RPMI7951 (cell line): ENCODE results near the gene STIM1. TPM values are rescaled to one million over a fixed set of nuclear protein-coding genes. Genes with fewer than 3 reads are reported as not detected.

ENCODE experiments used
- DNase-seq: peaks from one replicate; pipeline ENCODE4 v3.0.0-alpha.2; 2012; ENCODE audit warnings: low read depth
- total RNA-seq: library from RNA; depleted of rRNA; stranded (reverse); fragments of >200 nt; shearing (Covaris generic); gene quantifications from 2 replicates; pipeline ENCODE4 v1.2.3, GENCODE V29; 2014

Gene STIM1
- total RNA-seq, 1 experiment from 2014 or later, result 13.8 TPM

- no peak for DNase-seq
Observed at GRCh38 chr11:3916962-3917361, 61.5 kb downstream of the STIM1 start.

DNA sequence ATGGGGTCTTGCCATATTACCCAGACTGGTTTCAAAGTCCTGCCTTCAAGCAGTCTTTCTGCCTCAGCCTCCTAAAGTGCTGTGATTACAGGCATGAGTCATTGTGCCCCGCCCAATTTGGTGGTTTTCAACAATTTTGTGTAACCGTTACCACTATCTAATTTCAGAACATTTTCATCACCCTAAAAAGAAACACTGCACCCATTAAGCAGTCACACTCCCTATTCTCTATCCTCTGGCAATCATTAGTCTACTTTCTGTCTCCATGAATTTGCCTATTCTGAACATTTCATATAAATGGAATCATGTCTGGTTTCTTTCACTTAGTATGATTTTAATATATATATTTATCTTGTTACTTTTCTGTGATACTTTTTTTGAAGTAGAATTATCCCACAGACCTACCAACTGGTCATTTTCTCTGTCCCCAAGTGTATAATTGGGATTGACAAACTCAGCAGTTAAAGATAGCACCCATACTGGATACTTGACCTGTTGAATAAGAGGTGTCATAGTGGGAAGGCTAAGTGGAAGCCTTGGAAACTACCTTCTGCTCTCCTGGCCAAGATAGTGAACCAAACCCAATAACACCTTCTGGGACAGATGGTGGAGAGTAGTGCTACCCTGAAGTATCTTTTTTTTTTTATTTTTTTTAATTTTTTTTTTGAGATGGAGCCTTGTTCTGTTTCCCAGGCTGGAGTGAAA is 64.8 kb downstream of the STIM1 start:
- peak; percentile 82 for DNase-seq

DNA sequence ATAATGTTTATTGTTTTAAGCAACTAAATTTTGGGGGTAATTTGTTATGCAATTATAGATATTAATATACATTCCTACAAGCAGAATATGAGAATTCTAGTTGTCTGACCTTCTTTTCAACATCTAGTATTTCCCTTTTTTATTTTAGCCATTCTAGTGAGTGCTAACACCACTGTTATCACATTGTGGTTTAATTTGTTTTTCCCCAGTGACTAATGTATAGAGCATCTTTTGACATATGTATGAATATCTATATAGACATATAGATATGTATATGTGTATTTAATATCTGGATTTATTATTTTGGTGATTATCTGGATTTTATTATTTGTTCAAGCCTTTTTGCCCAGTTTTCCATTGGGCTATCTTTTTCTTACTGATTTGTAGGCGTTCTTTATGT is 66.6 kb downstream of the STIM1 start:
- DNase-seq, result no peak

DNA sequence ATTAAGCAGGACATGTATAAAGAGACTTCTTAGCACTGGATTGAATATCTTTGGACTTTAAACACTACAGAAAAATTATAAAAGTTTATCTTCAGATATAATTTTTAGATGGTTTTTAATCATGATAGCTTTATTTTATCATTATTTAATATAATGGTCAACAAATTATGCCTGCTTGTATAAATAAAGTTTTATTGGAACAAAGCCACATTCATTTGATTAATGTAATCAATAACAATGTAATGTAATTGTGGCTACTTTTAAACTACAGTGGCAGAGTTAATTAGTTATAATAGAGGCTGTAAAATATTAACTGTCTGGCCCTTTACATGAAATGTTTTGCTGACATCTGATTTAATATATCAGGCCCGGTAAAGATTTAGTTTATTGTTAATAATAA is 70.0 kb downstream of the STIM1 start:
- DNase-seq, result no peak

GRCh38 chr11:3926458-3927095 is 71.1 kb downstream of the STIM1 start:
- DNase-seq, result no peak

DNA sequence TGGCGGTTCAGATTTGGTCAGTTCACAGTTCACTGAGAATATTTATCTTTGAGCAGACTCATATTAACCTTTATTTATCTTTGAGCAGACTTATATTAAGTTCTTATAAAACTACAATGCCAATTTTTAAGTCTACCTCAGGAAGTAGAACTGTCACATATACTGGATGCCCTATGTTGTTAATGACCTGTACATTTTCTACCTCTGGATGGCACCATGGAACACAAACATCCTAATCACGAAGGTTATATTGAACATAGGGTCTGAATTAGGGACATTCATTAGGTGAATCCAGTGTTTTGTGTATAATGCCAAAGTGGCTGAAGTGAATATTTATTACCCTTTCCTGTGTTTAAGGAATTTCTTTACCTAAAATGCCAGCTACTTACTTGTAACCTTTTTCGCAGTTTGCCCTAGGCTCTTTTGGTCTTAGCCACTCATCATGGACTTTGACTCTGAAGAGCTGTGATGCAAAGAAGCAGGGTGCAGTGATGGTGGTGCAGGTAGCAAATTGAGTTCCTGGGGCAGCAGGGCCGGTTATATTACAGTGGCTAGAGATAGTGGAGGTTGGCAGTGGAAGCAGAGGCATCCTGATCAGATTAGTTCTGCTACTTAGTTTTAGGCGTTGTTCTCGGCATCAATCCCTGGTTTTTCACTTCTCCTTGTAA is 71.8 kb downstream of the STIM1 start:
- no peak for DNase-seq

GRCh38 chr11:3929232-3929631 is 73.8 kb downstream of the STIM1 start:
- DNase-seq, result no peak

GRCh38 chr11:3929649-3930048 is 74.2 kb downstream of the STIM1 start:
- no peak for DNase-seq

GRCh38 chr11:3932698-3933097 is 77.2 kb downstream of the STIM1 start:
- DNase-seq, result no peak

- no peak for DNase-seq
Observed at GRCh38 chr11:3933165-3933628, 77.7 kb downstream of the STIM1 start.

DNA sequence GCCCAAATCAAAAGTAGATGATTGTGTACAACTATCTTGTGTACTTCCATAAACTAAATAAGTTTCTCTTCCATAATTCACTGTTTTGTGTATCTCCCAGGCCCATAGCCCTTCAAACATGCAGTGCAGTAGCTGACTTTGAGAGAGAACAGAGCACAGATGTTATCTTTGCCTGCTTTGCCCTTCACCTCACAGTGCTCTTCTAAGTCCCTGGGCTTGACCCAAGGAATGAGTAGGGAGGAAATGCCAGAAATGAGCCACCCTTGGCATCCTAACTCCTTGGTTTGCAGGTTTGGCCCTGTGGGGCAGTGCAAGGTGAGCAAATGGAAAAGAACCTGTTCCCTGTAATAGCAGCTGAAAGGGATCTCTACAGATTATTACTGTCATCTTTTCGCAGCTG is 79.2 kb downstream of the STIM1 start:
- DNase-seq, result no peak

- no peak for DNase-seq
Observed at GRCh38 chr11:3936517-3936916, 81.1 kb downstream of the STIM1 start.

- peak; percentile 73 for DNase-seq
Observed at GRCh38 chr11:3939211-3939610, 83.7 kb downstream of the STIM1 start.

- peak; percentile 46 for DNase-seq
Observed at GRCh38 chr11:3939651-3940190, 84.3 kb downstream of the STIM1 start.

- DNase-seq, result no peak
Observed at GRCh38 chr11:3942160-3942955, 86.9 kb downstream of the STIM1 start.

DNA sequence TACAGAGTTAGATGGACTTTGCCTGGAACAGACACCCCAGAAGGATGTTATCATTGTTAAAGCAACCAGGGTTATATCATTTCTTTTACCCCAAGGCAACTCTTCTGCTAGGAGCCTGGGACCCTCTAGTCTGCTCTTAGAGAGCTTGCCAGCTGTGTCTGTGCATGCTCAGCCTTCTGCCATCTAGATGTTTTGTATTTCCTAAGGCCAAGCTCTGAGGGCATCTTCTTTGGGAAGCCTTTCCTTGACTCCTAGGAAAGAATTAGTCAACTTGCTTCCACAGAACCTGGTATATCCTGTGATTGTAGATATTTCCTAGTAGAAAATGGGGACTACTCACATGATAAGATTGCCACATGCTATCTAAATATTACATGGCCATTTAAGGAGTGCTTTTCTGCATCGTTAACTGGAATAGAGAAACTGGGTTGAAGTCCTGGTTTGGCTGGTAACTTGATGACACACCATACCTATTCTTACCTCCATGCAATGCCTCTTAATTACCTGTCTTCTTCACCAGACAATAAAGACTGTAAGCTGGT is 87.6 kb downstream of the STIM1 start:
- peak; percentile 14 for DNase-seq

DNA sequence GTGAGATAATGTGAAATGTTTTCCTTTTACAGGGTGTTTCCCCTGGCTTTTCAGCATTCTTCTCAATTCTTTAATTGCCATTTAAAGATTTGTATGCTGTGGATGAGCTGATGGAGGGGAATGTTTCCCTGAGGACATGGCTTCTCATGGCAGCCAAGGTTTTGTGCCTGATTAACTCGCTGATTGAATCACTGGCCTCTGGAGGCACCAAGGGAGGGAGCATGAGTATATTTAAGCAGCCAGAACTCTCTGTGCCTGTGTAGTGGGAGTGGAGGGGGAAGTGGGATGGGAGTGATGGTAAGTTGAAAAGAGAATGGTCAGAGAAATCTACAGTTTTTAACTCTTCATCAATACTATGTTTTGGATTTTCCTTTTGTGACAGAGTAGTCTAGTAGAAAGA is 88.7 kb downstream of the STIM1 start:
- peak; percentile 66 for DNase-seq

- no peak for DNase-seq
Observed at GRCh38 chr11:3946455-3947017, 91.1 kb downstream of the STIM1 start.

DNA sequence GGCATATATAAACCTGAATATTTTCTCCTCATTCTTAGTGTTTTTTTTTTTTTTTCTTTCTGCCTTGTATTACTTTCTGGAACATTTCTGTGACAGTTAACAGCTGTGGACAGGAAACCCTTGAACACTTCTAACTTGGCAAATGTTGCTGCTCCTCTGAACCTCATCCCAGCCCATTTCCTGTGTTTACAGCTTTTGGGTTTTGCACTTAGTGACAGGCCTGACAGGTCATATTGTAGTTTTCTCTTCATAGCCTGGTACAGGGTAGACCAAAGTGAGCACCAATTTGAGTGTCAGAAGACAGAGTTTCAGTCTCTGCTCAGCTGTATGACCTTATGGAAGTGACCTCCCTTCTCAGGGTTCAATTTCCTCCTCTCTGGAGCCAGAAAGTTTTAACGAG is 91.6 kb downstream of the STIM1 start:
- peak; percentile 65 for DNase-seq

GRCh38 chr11:3949125-3949524 is 93.7 kb downstream of the STIM1 start:
- no peak for DNase-seq

GRCh38 chr11:3950996-3951660 is 95.7 kb downstream of the STIM1 start:
- DNase-seq, result peak; percentile 52
